GM19463 (cell line): Measurements from ENCODE around the gene PRKAR1B.

Experiments used
- ATAC-seq: cut with Tn5 transposase; IDR thresholded peaks from one replicate; pipeline ENCODE4 v1.9.1; 2021; ENCODE audit warnings: mild to moderate bottlenecking, moderate library complexity; ENCODE audit not compliant: unreplicated experiment

Gene PRKAR1B

GRCh38 chr7:727104-727805 lies at the start of gene PRKAR1B:
TSS of gene PRKAR1B (minus strand) at chr7:727281. CDS start at chr7:711505, 15,776 bp downstream.
- ATAC-seq, result peak; percentile 51

DNA sequence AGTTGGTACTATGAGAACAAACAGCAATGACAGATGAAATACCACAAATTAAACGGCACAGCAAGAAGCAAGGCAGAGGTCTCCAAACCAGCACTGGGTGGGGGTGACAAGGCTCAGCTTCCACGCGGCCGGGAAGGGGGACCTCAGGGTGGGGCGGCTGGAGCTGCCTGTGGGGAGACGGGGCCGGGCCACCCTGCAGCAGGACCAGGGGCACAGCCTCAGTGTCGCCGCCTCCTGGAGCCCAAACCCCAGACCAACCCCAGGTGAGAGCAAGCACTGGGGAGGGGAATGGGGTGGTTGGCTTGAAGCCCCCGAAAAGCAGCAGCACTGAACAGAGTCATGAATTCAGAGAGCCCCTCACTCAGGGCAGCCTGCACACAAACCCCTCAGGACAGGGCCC lies 49.3 kb upstream of the PRKAR1B start:
- ATAC-seq, result no peak

DNA sequence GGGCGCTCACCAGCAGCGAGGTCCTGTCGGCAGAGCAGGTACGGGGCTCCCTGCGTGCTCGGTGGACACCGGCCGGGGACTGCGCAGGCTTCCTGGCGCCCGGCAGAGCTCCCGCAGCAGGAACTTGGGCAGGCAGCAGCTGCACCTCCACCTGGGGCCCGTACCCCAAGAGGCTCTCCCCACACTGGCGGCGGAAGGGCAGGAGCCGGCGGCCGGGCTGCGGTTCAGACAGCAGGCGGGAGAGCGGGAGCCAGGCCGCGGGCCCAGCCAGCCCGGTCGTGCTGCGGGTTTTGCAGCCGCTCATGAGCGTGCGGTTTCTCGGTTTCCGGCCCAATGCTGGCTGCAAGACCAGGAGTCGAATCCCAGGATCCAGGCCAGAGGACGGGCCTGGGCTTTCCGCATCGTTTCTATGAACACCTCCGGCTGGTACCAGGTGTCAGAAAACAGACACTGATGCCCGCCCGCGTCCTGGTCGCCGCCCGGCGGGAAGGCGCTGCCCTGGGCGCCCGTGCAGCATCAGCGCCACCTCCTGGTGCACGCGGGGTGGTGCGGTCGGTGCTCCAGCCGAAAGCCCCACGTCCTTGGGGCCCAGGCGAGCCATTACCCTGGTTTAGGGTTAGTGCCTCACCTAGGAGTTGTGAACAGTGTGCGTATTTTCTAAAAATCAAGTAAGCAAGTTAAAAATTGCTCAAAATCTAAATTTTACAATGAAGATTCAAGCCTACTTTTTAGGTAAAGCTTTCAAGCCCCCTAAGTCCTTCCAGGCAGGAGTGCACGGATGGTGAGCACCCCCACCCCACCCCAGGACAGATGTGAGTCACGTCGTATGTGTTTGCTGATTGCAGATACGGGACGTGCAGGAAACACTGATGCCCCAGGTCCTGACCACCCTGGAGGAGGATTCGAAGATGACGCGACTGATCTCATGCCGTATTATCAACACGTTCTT lies 47.4 kb upstream of the PRKAR1B start:
- no peak for ATAC-seq

GRCh38 chr7:773622-773915 lies 46.5 kb upstream of the PRKAR1B start:
- ATAC-seq, result no peak

GRCh38 chr7:772861-773621 lies 46.0 kb upstream of the PRKAR1B start:
- no peak for ATAC-seq

- no peak for ATAC-seq
Measured at GRCh38 chr7:772392-772791, 45.3 kb upstream of the PRKAR1B start.

DNA sequence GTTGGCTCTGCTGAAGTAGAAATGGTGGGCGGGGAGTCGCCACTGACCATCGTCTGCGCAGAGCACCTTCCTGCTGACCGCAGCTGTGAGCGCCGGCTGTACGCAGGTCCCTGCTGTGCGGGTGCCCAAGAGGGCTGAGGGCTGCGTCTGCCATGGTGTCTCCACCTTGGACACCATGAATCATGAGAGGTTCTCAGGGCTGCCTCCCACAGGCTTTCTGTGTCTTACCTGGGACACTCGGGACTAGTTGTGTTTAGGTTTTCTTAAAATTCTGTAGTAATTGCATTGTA lies 44.9 kb upstream of the PRKAR1B start:
- ATAC-seq, result no peak

GRCh38 chr7:771234-772004 lies 44.3 kb upstream of the PRKAR1B start:
- no peak for ATAC-seq

- ATAC-seq, result no peak
Measured at GRCh38 chr7:770741-771166, 43.7 kb upstream of the PRKAR1B start.

GRCh38 chr7:770336-770735 lies 43.3 kb upstream of the PRKAR1B start:
- ATAC-seq, result no peak

DNA sequence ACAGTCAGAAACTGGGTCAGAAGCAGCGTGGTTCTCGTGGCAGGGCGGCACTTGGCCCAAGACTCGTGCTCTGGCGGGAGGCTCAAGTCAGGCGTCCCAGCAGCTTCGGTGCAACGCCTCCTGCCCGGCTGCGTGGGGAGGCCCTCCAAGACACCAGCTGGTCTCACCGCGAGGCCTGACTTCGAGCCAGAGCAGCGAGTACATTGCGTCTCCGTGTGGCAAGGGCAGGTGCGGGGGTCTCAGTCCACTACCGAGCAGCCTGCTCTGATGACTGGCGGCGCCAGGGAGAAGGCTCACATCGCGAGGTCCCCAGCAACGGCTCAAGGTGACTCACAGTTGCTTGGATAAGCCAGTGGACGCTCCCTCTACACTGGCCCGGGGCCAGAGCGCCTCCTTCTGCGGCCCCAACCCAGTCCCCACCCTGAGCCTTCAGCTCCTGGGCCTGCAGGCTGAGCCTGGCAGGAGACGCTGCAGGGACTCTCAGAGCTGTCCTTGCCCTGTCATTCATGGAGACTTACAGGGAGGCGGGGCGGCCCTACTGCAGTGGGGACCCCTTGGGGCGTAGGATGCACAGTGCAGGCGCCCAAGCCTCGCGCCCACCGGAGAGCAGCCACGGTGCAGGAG lies 41.9 kb upstream of the PRKAR1B start:
- ATAC-seq, result no peak

GRCh38 chr7:767941-768731 lies 41.1 kb upstream of the PRKAR1B start:
- ATAC-seq, result no peak

GRCh38 chr7:767580-767940 lies 40.5 kb upstream of the PRKAR1B start:
- no peak for ATAC-seq

GRCh38 chr7:765383-765782 lies 38.3 kb upstream of the PRKAR1B start:
- ATAC-seq, result no peak

DNA sequence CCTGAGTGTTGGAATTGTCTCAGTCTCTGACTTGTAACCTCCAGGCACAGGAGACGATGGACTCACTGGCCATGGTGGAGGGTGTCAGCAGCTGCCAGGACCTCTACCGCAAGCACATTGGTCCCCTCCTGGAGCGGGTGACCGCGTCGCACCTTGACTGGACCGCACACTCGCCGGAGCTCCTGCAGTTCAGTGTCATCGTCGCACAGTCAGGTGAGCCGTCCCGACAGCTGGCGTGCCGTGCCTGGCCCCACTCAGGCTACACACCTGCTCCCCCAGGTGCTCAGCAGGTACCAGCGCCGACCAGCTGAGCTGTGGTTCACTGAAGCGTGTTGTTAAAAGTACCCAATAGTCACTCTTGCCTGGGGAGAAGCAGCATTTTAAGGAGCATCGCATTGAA lies 36.7 kb upstream of the PRKAR1B start:
- ATAC-seq, result no peak

DNA sequence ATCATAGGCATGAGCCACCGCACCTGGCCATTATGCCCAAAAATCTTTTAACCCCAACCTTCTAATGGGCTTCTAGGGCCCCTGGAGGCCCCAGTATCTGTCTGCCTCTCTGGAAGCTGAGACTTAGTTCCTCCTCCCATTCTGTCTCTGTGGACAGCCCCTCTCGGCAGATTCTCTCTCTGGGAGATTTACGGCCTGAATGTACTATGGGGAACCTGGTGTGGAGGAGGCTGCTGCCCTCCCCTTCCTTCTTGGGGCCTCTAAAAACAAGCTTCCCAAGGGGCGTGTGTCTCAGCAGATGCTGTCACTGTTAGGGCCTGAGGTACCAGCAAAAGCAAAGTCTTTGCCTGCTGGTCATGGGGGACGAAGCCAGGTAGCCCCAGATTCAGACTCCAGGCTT lies 35.8 kb upstream of the PRKAR1B start:
- no peak for ATAC-seq

DNA sequence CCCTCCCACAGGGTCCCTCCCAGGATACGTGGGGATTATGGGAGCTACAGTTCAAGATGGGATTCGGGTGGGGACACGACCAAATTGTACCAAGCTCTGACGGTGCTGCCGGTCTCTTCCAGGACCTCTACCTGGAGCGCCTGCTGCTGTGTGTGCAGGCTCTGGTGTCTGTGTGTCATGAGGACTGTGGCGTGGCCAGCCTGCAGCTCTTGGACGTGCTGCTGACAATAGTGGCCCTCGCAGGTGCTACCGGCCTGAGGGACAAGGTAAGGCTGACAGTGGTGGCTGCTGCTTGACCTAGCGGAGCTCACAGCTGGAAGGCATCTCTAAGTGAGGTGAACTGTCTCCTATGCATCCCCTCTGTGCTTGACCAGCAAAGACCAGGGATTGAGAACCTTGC lies 34.5 kb upstream of the PRKAR1B start:
- no peak for ATAC-seq

- no peak for ATAC-seq
Measured at GRCh38 chr7:761101-761500, 34.0 kb upstream of the PRKAR1B start.

- ATAC-seq, result no peak
Measured at GRCh38 chr7:760006-760405, 32.9 kb upstream of the PRKAR1B start.

DNA sequence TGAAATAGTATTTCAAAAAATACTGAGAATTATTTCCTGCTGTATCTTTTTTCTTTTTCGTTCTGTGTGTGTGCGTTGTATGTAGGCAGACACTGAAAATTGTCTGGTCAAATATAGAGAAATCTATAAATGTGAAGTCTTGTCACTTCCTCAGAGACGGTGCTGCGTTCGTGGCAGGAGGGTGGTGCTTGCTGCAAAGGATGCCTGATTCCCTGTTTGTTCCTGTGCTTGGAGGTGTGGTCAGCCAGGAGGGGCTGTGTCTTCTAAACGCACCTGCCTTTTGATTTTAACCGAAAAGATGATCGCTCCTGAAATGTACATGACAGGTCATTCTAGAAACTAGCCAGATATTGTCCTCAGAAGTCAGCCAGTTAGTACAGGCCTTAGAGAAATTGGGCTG lies 32.5 kb upstream of the PRKAR1B start:
- no peak for ATAC-seq
